MCF 10A (cell line): ENCODE measurements around the gene SUGP1. TPM values are rescaled to one million over a fixed set of nuclear protein-coding genes. Genes with fewer than 3 reads are reported as not detected.

Experiments
- BruUV-seq: library from RNA; stranded (reverse); fragments of 400-500 nt; replicated peaks from 2 replicates; lab custom pipeline; 2021; lab: Mats Ljungman, UMichigan
- CTCF ChIA-PET: fragments of 300-600 bp; sonication (Branson Sonifier 250); formaldehyde crosslinking; extraction: SDS; loops from one replicate; lab custom pipeline; 2021; ENCODE audit warnings: antibody characterized with exemption, inconsistent platforms; lab: Yijun Ruan, JAX
- POLR2A ChIA-PET: fragments of 300-600, 350-650 bp; sonication (Branson Sonifier 250); formaldehyde crosslinking; extraction: SDS; loops from one replicate; lab custom pipeline; 2020; ENCODE audit warnings: antibody characterized with exemption, inconsistent platforms; lab: Yijun Ruan, JAX
- DNase-seq: peaks from one replicate; pipeline ENCODE4 v3.0.0-alpha.2; 2018; ENCODE audit not compliant: unreplicated experiment
- H3K27ac Mint-ChIP-seq: one replicate; pipeline ENCODE4 v1.8.0; 2022; ENCODE audit warnings: mild to moderate bottlenecking, low read depth, mixed read lengths; ENCODE audit not compliant: unreplicated experiment
- H3K27me3 Mint-ChIP-seq: one replicate; pipeline ENCODE4 v1.8.0; 2022; ENCODE audit warnings: mixed read lengths; ENCODE audit not compliant: insufficient read depth, unreplicated experiment
- H3K36me3 Mint-ChIP-seq: one replicate; pipeline ENCODE4 v1.8.0; 2022; ENCODE audit warnings: mild to moderate bottlenecking, moderate library complexity, mixed read lengths; ENCODE audit not compliant: insufficient read depth, unreplicated experiment
- H3K4me1 Mint-ChIP-seq: one replicate; pipeline ENCODE4 v1.8.0; 2022; ENCODE audit warnings: mixed read lengths; ENCODE audit not compliant: insufficient read depth, unreplicated experiment
- H3K4me3 Mint-ChIP-seq: one replicate; pipeline ENCODE4 v1.8.0; 2022; ENCODE audit warnings: mild to moderate bottlenecking, moderate library complexity, mixed read lengths; ENCODE audit not compliant: unreplicated experiment
- H3K9me3 Mint-ChIP-seq: one replicate; pipeline ENCODE4 v1.8.0; 2022; ENCODE audit warnings: mixed read lengths; ENCODE audit not compliant: unreplicated experiment
- intact Hi-C: fragments of 100-400 bp; cut with micrococcal nuclease; formaldehyde crosslinking; loops from 2 replicates; pipeline ENCODE4 v1.14.1; 2022
- total RNA-seq: library from RNA; stranded (reverse); gene quantifications from 2 replicates; pipeline ENCODE4 v1.2.3, GENCODE V29; 2022
- TF ChIP-seq, protein P1 (sequence below): fragments of 200-600 bp; IDR thresholded peaks from one replicate; pipeline ENCODE4 v1.8.0; 2022; ENCODE audit warnings: antibody characterized with exemption, mild to moderate bottlenecking; ENCODE audit not compliant: unreplicated experiment

The SUGP1 gene
- total RNA-seq, 1 experiment from 2014 or later = 51.1 TPM

DNA sequence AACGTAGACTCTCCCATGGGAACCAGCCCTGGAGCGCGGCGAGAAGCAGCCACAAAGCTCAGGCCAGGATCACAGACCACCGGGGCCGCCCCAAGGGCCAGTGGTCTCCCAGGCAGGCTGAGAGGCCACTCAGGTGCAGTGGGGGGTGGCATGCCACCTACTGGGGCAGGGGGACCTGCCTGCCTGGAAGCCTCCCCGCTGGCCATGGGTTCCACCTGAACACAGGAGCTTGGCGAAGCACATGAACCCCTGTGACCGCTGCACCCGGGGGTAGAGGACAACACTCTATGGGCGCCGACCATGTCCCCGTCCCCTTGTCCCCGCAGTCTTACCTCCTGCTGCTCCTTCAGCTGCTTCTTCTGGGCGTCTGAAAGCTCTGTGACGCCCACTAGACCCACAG lies 40.5 kb downstream of the SUGP1 start:
- ChIA-PET POLR2A (interaction anchor here (0.7 kb wide), 1 partner anchor 54 kb away, joined by 3 read pairs; no protein-coding TSS in a partner anchor), CTCF (no interaction called here)
- no peak for DNase-seq
- H3K27ac Mint-ChIP-seq = no peak overlapping the region
- H3K27me3 Mint-ChIP-seq = no peaks in the 10 kb centered on the region
- H3K9me3 Mint-ChIP-seq = no peaks in the 10 kb centered on the region
- TF ChIP-seq, protein P1, sequence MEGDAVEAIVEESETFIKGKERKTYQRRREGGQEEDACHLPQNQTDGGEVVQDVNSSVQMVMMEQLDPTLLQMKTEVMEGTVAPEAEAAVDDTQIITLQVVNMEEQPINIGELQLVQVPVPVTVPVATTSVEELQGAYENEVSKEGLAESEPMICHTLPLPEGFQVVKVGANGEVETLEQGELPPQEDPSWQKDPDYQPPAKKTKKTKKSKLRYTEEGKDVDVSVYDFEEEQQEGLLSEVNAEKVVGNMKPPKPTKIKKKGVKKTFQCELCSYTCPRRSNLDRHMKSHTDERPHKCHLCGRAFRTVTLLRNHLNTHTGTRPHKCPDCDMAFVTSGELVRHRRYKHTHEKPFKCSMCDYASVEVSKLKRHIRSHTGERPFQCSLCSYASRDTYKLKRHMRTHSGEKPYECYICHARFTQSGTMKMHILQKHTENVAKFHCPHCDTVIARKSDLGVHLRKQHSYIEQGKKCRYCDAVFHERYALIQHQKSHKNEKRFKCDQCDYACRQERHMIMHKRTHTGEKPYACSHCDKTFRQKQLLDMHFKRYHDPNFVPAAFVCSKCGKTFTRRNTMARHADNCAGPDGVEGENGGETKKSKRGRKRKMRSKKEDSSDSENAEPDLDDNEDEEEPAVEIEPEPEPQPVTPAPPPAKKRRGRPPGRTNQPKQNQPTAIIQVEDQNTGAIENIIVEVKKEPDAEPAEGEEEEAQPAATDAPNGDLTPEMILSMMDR = no peak
- no peak overlapping the region for H3K4me3 Mint-ChIP-seq
- H3K4me1 Mint-ChIP-seq = no peaks in the 10 kb centered on the region
- peaks cover 60% of the 10 kb centered on the region for H3K36me3 Mint-ChIP-seq
- BruUV-seq = no TSS peak
- intact Hi-C loops = no loop called here

DNA sequence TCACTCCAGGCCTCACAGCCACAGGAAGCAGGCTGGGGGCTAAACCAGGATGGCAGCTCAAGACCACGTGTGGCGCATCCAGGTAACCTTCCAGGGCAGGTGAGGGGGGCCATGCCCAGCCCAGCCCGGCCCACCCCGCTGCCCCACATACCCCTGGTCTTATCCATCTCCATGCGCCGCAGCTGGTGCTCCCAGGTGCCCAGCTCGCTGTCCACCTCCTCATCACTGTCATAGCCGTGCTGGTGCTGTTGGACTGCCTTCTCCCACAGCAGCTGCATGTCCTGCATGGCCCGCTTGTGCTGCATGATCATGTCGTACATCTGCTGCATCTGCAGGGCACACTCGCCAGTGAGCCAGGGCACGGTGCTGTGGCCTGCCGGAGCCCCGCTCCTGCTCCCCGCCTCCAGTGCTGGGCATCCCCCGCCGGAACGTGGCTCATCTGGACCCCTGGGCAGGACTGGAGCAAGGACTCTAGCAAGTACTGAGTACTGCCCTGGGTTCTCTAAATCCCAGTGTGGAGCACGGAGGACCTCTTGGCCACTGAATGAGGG lies 41.2 kb downstream of the SUGP1 start:
- no peaks in the 10 kb centered on the region for H3K4me1 Mint-ChIP-seq
- H3K36me3 Mint-ChIP-seq = peaks cover 55% of the 10 kb centered on the region
- BruUV-seq = no TSS peak
- CTCF ChIA-PET = interaction anchor here (1.6 kb wide), 1 partner anchor 9 kb away, joined by 4 read pairs; no protein-coding TSS in a partner anchor
- intact Hi-C loops = no loop called here
- POLR2A ChIA-PET = no interaction called here
- H3K27ac Mint-ChIP-seq = no peak overlapping the region
- no peaks in the 10 kb centered on the region for H3K27me3 Mint-ChIP-seq
- no peak for DNase-seq
- H3K4me3 Mint-ChIP-seq = no peak overlapping the region
- TF ChIP-seq, protein P1 = no peak
- no peaks in the 10 kb centered on the region for H3K9me3 Mint-ChIP-seq

DNA sequence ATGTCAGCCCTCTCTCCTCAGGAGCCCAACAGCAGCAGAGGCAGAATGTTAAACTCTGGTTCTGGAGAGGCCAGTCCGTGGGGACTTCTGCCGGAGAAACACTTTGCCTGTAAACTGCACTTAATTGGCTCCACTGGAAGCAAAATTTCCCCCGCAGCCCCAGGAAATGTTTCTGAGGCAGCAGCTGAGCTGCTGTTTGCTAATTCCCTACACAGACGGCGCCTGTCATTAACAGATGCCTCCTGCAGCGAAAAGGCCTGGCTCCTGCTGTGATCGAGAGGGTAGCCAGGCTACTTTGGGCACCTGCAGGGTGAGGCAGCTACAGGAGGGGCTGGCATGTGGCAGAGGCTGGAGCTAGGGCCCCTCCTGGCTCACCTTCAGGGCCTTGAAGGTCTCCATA lies 42.0 kb downstream of the SUGP1 start:
- TF ChIP-seq, protein P1 = no peak
- Mint-ChIP-seq H3K4me3 (no peak overlapping the region), H3K9me3 (no peaks in the 10 kb centered on the region), H3K4me1 (no peaks in the 10 kb centered on the region), H3K27ac (no peak overlapping the region), H3K36me3 (peaks cover 52% of the 10 kb centered on the region), H3K27me3 (no peaks in the 10 kb centered on the region)
- CTCF ChIA-PET = interaction anchor here (1.6 kb wide), 1 partner anchor 9 kb away, joined by 4 read pairs; no protein-coding TSS in a partner anchor
- no TSS peak for BruUV-seq
- no peak for DNase-seq
- POLR2A ChIA-PET = no interaction called here
- intact Hi-C loops = no loop called here

DNA sequence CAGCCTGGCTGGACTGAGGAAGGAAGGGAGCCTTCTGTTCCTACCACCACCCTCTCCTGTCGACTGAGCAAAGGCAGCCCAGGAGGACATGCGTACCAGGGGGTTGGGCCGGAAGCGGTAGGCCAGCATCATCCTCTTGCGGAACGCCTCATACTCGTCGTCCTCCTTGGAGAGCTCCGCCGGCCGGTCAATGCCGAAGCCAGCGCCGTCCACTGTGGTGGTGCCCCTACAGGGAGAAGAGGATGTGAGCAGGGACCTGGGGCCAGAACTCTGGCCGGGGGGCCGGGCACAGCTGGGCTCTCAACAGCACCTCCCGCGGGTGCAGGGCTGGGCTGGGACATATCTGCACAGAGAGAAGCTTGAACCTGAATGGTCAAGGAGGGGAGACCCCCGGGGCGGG lies 43.5 kb downstream of the SUGP1 start:
- ChIA-PET POLR2A (no interaction called here), CTCF (no interaction called here)
- DNase-seq = no peak
- H3K9me3 Mint-ChIP-seq = no peaks in the 10 kb centered on the region
- H3K27ac Mint-ChIP-seq = no peak overlapping the region
- BruUV-seq = no TSS peak
- intact Hi-C loops = no loop called here
- TF ChIP-seq, protein P1 = no peak
- peaks cover 10% of the 10 kb centered on the region for H3K27me3 Mint-ChIP-seq
- no peak overlapping the region for H3K4me3 Mint-ChIP-seq
- peaks cover 47% of the 10 kb centered on the region for H3K36me3 Mint-ChIP-seq
- no peaks in the 10 kb centered on the region for H3K4me1 Mint-ChIP-seq
